Measurements from ENCODE around the gene SPACA9.

GRCh38 chr9:132857616-132858342, 20.9 kb upstream of the SPACA9 start:
- TF ChIP-seq POLR2A (IDR thresholded peaks at IDR 0.05), result no peak
- TF ChIP-seq POLR2AphosphoS5 (IDR thresholded peaks at IDR 0.05), result no peak

Measured in prostate gland (tissue), 1 donor.